BJ (cell line): ENCODE results near the gene PHC3. TPM values are rescaled to one million over a fixed set of nuclear protein-coding genes. Genes with fewer than 3 reads are reported as not detected.

Source experiments
- CTCF ChIA-PET: fragments of 350-600 bp; formaldehyde crosslinking; extraction: SDS; loops from one replicate; lab custom pipeline; 2021; ENCODE audit warnings: antibody characterized with exemption, inconsistent platforms; lab: Yijun Ruan, JAX
- POLR2A ChIA-PET: fragments of 300-600 bp; sonication (Branson Sonifier 250); formaldehyde crosslinking; extraction: SDS; loops from one replicate; lab custom pipeline; 2021; ENCODE audit warnings: antibody characterized with exemption; lab: Charles Lee
- DNase-seq: peaks from one replicate; pipeline ENCODE4 v3.0.0-alpha.2; 2011; ENCODE audit warnings: low read depth
- H3K27me3 ChIP-seq: 2 replicates; pipeline ENCODE4 v1.6.0; 2011; ENCODE audit warnings: low read length; ENCODE audit not compliant: control insufficient read depth, insufficient read depth
- H3K36me3 ChIP-seq: 2 replicates; pipeline ENCODE4 v1.5.1; 2011; ENCODE audit warnings: low read length; ENCODE audit not compliant: control insufficient read depth, insufficient read depth
- H3K4me3 ChIP-seq: 2 replicates; pipeline ENCODE4 v1.5.1; 2011; ENCODE audit warnings: low read depth, mild to moderate bottlenecking, control low read depth, low read length
- CTCF ChIP-seq: IDR thresholded peaks from 2 replicates; pipeline ENCODE4 v1.5.1; 2011; ENCODE audit warnings: low read depth, mild to moderate bottlenecking, control low read depth, inconsistent platforms, low read length, moderate library complexity; ENCODE audit not compliant: insufficient read depth
- polyA plus RNA-seq: library from polyadenylated mRNA; depleted of rRNA; stranded (reverse); fragments of >200 nt; gene quantifications from 2 replicates; pipeline ENCODE4 v1.2.3, GENCODE V29; 2011

Gene PHC3
- polyA plus RNA-seq, 1 experiment = 56.2 TPM

DNA sequence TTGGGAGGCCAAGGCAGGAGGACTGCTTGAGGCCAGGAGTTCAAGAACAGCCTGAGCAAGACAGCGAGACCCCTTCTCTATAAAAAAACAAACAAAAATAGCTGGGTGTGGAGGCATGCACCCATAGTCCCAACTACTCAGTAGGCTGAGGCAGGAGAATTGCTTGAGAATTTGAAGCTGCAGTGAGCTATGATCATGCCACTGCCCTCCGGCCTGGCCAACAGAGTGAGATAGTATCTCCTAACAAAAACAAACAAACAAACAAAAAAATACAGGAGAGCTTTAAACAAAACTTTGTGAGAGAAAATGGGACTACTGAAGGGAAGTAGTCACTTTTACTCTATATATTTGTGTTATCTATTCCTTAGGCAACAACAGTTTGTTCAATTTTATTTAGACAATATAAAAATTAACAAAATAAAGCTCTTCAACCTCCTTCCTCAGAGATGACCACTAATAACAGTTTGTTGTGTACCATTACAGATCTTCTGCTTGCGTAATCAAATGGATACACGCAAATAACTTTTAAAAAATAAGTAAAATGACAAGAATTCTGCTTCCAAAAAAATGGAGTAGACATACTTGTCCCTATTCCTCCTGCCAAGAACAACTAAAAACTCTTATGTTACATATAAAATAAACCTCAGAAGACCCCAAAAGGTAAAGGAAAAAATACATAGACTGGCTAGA, 17.4 kb downstream of the PHC3 start:
- no peak for TF ChIP-seq CTCF
- H3K27me3 ChIP-seq = no peaks in the 10 kb centered on the region
- no peak overlapping the region for H3K4me3 ChIP-seq
- ChIA-PET CTCF (no interaction called here), POLR2A (interaction anchor here (0.5 kb wide), 1 partner anchor 14 kb away, joined by 4 read pairs; no protein-coding TSS in a partner anchor)
- H3K36me3 ChIP-seq = peaks cover 7% of the 10 kb centered on the region
- no peak for DNase-seq

- DNase-seq = no peak
- CTCF ChIA-PET = interaction anchor here (0.5 to 1.3 kb wide), 4 partner anchors 11 to 46 kb away, joined by 3 to 4 read pairs (median 3); no protein-coding TSS in a partner anchor
- Histone ChIP-seq H3K36me3 (peaks cover 5% of the 10 kb centered on the region), H3K27me3 (no peaks in the 10 kb centered on the region), H3K4me3 (no peak overlapping the region)
- POLR2A ChIA-PET = no interaction called here
- TF ChIP-seq CTCF = no peak
These were observed 18.9 kb downstream of the PHC3 start for GRCh38 chr3:170162630-170163029.

DNA sequence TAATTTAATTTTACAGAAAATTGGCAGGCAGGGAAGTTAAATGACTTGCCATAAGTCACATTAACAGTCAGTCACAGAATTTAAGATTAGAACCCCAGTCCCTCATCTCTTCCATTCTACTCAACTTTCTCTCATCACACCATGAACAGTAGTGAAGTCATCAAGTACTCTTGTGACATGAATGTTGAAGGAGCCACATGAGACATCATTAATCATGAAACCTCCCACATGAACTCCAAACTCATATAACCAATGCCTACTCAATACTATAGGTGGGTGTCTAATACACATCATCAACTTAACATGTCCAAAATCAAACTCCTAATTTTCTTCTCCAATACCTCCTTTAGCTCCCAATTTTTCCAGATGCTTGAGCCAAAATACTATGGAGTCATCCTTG, 19.5 kb downstream of the PHC3 start:
- ChIA-PET CTCF (interaction anchor here (0.8 to 1.3 kb wide), 2 partner anchors 11 to 16 kb away, joined by 3 read pairs; no protein-coding TSS in a partner anchor), POLR2A (no interaction called here)
- DNase-seq = no peak
- Histone ChIP-seq H3K27me3 (no peaks in the 10 kb centered on the region), H3K36me3 (peaks cover 5% of the 10 kb centered on the region), H3K4me3 (no peak overlapping the region)
- TF ChIP-seq CTCF = no peak

- CTCF ChIA-PET = no interaction called here
- Histone ChIP-seq H3K27me3 (no peaks in the 10 kb centered on the region), H3K4me3 (no peak overlapping the region), H3K36me3 (peaks cover 5% of the 10 kb centered on the region)
- DNase-seq = no peak
- no peak for TF ChIP-seq CTCF
- POLR2A ChIA-PET = no interaction called here
These were observed 21.6 kb downstream of the PHC3 start for GRCh38 chr3:170159933-170160332.

GRCh38 chr3:170159459-170159858, 22.1 kb downstream of the PHC3 start:
- DNase-seq = no peak
- Histone ChIP-seq H3K27me3 (no peaks in the 10 kb centered on the region), H3K36me3 (peaks cover 5% of the 10 kb centered on the region), H3K4me3 (no peak overlapping the region)
- CTCF ChIA-PET = no interaction called here
- no peak for TF ChIP-seq CTCF
- POLR2A ChIA-PET = no interaction called here
